Measurements from ENCODE around the gene GPT2.

Gene GPT2

DNA sequence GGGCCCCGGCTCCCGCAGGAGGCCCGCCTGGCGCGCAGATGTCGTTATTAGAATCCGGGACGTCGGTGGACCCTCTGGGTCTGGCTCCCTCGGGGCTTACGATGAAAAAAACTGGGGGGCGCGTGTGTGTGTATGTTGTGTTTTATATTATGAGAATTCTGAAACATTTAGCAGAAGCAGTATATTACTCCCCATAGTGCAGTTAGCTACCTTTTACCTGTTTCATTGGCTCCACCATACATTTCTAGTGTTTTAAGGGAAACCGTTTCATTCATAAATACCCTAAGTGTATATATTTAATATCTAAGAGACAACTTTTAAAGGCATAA is 89.8 kb downstream of the GPT2 start:
- no peak for DNase-seq

- no peak for DNase-seq
Observed at GRCh38 chr16:46974352-46974751, 90.2 kb downstream of the GPT2 start.

DNA sequence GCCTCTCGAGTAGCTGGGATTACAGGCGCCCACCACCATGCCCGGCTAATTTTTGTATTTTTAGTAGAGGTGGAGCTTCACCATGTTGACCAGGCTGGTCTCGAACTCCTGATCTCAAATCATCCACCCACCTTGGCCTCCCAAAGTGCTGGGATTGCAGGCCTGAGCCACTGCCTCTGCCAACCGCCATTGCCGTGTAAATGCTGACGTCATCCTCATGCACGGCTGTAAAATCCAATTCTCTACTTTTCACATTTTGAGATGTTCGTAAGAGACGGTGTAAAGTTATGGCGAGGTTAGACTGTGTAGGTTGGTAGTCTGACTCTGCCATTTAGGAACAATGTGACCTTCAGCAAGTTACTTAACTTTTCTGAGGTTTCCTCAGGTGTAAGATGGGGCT is 91.0 kb downstream of the GPT2 start:
- no peak for DNase-seq

DNA sequence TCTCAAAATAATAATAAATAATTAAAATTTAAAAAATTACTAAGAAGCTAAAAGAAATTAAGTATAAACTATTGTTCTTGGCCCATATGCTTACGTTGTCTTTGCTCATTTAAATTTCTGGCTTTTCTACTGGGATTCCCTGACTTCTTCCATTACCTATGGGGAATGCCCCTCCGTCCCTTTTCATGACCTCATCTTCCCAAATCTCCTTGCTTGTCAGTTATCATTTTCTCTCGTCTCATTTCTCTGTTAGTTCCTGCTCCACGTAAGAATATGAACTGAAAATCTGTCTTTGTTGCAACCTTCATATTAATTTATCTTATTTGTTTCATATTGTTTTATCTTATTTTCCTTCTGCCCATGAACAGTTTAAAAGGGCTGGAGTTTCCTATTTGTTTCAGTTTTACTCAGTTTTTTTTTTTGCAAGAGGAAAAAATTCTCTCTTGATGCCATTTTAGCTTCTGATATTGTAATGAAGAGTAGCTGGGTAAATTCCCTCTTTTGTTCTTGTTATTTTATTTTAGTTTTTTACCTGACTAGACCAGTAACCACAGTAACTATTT is 91.8 kb downstream of the GPT2 start:
- no peak for DNase-seq

GRCh38 chr16:46976550-46976949 is 92.4 kb downstream of the GPT2 start:
- no peak for DNase-seq
